HUES48 (cell line): Measurements from ENCODE around the gene RTF1.

Experiments
- H3K27ac ChIP-seq: one replicate; pipeline ENCODE4 v1.7.0; 2013; ENCODE audit warnings: low read depth, low read length, inconsistent platforms
- H3K27me3 ChIP-seq: 2 replicates; pipeline ENCODE4 v1.6.1; 2013; ENCODE audit warnings: mild to moderate bottlenecking, low read length; ENCODE audit not compliant: control insufficient read depth, insufficient read depth
- H3K36me3 ChIP-seq: 2 replicates; pipeline ENCODE4 v1.6.1; 2013; ENCODE audit warnings: low read length; ENCODE audit not compliant: control insufficient read depth, insufficient read depth
- H3K4me1 ChIP-seq: 2 replicates; pipeline ENCODE4 v1.6.1; 2013; ENCODE audit warnings: mild to moderate bottlenecking, low read length; ENCODE audit not compliant: control insufficient read depth, insufficient read depth
- H3K4me3 ChIP-seq: 2 replicates; pipeline ENCODE4 v1.5.1; 2013; ENCODE audit warnings: mild to moderate bottlenecking, low read depth, low read length
- H3K9ac ChIP-seq: 2 replicates; pipeline ENCODE4 v1.6.1; 2013; ENCODE audit warnings: mild to moderate bottlenecking, low read depth, low read length, moderate library complexity
- H3K9me3 ChIP-seq: 2 replicates; pipeline ENCODE4 v1.6.1; 2013; ENCODE audit warnings: low read length; ENCODE audit not compliant: control insufficient read depth, insufficient read depth

The RTF1 gene

GRCh38 chr15:41530363-41530956 is 113.6 kb downstream of the RTF1 start:
- H3K4me3 ChIP-seq = no peak overlapping the region
- H3K9me3 ChIP-seq = no peaks in the 10 kb centered on the region
- peaks cover 86% of the 10 kb centered on the region for H3K36me3 ChIP-seq
- no peak overlapping the region for H3K9ac ChIP-seq
- H3K27ac ChIP-seq = no peak overlapping the region
- H3K27me3 ChIP-seq = no peaks in the 10 kb centered on the region
- no peaks in the 10 kb centered on the region for H3K4me1 ChIP-seq
